Mucosa of rectum (tissue), 2 donors: ENCODE results near the gene IL18.
"Not testable (repeated sequence)": the region's sequence is repeated elsewhere in the genome, so short reads cannot be mapped to it uniquely, and the experiment has no call there.

Experiments
- H3K27ac ChIP-seq, 2 donors: one replicate each; pipeline ENCODE4 v1.7.0; 2013; ENCODE audit warnings: inconsistent platforms in 2 of 2, low read depth in 2 of 2, low read length in 2 of 2
- H3K27me3 ChIP-seq, 2 donors: one replicate each; pipeline ENCODE4 v1.7.0; 2013; ENCODE audit warnings: low read length in 2 of 2; ENCODE audit not compliant: control insufficient read depth in 2 of 2, insufficient read depth in 2 of 2
- H3K36me3 ChIP-seq, 2 donors: one replicate each; pipeline ENCODE4 v1.7.0; 2013; ENCODE audit warnings: low read length in 2 of 2; ENCODE audit not compliant: control insufficient read depth in 2 of 2, insufficient read depth in 2 of 2
- H3K4me1 ChIP-seq, 2 donors: one replicate each; pipeline ENCODE4 v1.7.0; 2013; ENCODE audit warnings: low read length in 2 of 2, mild to moderate bottlenecking in 1 of 2; ENCODE audit not compliant: control insufficient read depth in 2 of 2, insufficient read depth in 2 of 2
- H3K4me3 ChIP-seq, 2 donors: one replicate each; pipeline ENCODE4 v1.7.0; 2013; ENCODE audit warnings: low read length in 2 of 2
- H3K9ac ChIP-seq, 2 donors: one replicate each; pipeline ENCODE4 v1.7.0; 2013; ENCODE audit warnings: low read length in 2 of 2, low read depth in 1 of 2, mild to moderate bottlenecking in 1 of 2
- H3K9me3 ChIP-seq, 2 donors: one replicate each; pipeline ENCODE4 v1.7.0; 2013; ENCODE audit warnings: low read length in 2 of 2; ENCODE audit not compliant: control insufficient read depth in 2 of 2
- donor health status: healthy.
- donor health status: Normal muscosa, but diverticular disease.

Gene IL18

GRCh38 chr11:112195113-112195512, 31.2 kb upstream of the IL18 start:
- not testable (repeated sequence) for H3K36me3 ChIP-seq, H3K27me3 ChIP-seq, H3K4me1 ChIP-seq, H3K4me3 ChIP-seq, H3K9ac ChIP-seq, H3K9me3 ChIP-seq, H3K27ac ChIP-seq

DNA sequence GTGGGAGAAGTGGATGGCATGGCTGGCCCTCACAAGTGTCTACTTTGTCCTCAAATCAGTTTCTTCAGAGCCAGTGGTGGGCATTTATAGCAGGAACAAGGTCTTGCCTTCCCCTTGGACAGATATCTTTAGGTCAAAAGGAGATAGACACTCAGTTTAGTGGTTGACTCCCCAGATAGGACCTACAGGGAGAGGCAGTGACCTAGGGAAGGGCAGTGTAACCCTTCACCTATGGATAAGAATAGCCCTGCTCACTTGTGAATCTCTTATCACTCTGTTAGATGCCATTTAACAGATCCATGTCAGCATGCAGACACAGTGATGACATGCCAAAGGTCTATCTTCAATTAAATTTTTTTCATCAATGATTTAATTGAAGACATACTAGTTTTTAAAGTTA, 22.4 kb upstream of the IL18 start:
- H3K4me3 ChIP-seq = no peak overlapping the region
- H3K27me3 ChIP-seq = no peaks in the 10 kb centered on the region
- no peaks in the 10 kb centered on the region for H3K4me1 ChIP-seq
- H3K36me3 ChIP-seq = no peaks in the 10 kb centered on the region
- H3K9ac ChIP-seq = no peak overlapping the region
- no peak overlapping the region for H3K27ac ChIP-seq
- H3K9me3 ChIP-seq = no peaks in the 10 kb centered on the region

- Histone ChIP-seq H3K9ac (no peak overlapping the region), H3K4me3 (no peak overlapping the region), H3K27ac (no peak overlapping the region), H3K27me3 (no peaks in the 10 kb centered on the region), H3K36me3 (no peaks in the 10 kb centered on the region), H3K4me1 (no peaks in the 10 kb centered on the region), H3K9me3 (no peaks in the 10 kb centered on the region)
Observed at GRCh38 chr11:112185883-112186282, 22.0 kb upstream of the IL18 start.

DNA sequence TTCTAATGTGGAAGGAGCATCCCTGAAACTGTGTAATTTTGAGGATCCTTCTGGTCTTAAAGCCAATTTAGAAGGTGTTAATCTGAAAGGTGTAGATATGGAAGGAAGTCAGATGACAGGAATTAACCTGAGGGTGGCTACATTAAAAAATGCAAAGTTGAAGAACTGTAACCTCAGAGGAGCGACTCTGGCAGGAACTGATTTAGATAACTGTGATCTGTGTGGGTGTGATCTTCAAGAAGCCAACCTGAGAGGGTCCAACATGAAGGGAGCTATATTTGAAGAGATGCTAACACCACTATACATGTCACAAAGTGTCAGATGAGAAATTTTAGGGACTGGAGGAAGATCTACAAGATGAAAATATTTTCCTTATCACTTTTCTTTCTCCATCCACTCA, 19.0 kb upstream of the IL18 start:
- no peaks in the 10 kb centered on the region for H3K9me3 ChIP-seq
- H3K4me3 ChIP-seq = no peak overlapping the region
- no peaks in the 10 kb centered on the region for H3K27me3 ChIP-seq
- no peak overlapping the region for H3K27ac ChIP-seq
- H3K9ac ChIP-seq = no peak overlapping the region
- H3K36me3 ChIP-seq = no peaks in the 10 kb centered on the region
- no peaks in the 10 kb centered on the region for H3K4me1 ChIP-seq

DNA sequence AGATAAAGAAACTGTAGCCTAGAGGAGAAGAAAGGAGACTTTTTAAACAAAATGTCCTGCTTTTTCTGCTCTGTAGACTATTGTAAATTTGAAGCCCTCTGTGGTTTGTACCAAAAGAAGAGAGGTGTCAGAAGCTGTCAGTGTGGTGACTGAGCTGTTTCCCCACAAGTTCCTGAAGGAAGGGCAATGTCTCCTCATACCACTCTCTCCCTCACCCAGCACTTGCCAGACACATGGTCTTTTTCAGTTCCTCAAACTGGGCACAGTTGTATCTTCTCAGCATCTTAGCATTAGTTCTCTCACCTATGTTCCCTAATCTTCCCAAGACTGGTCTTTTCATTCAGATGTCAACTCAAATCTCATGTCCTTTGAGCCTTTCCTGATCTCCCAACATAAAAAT, 15.7 kb upstream of the IL18 start:
- no peak overlapping the region for H3K27ac ChIP-seq
- no peak overlapping the region for H3K9ac ChIP-seq
- peaks cover 0 to 3% of the 10 kb centered on the region in 2 donors for H3K27me3 ChIP-seq
- no peaks in the 10 kb centered on the region for H3K9me3 ChIP-seq
- peaks cover 6% of the 10 kb centered on the region in 2 donors for H3K4me1 ChIP-seq
- no peak overlapping the region for H3K4me3 ChIP-seq
- no peaks in the 10 kb centered on the region for H3K36me3 ChIP-seq

DNA sequence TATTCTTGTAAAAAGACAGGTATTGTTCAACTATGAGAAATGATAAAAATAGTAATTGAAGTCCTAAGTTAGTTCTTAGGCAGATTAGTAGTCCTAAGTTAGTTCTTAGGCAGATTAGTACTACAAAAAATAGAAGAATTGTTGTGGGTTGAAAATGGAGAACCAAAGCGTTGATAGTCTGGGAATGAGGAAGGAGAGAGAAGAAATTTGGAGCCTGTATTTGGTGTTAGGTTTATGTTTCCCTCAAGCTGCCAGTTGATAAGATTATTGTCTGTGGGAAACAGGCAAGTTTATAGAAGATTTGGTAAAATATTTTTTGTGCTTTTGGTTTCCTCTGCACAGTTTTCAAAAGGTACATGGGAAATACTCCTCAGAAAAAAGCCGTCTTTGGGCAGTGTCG, 15.0 kb upstream of the IL18 start:
- Histone ChIP-seq H3K9me3 (no peaks in the 10 kb centered on the region), H3K4me1 (peaks cover 6% of the 10 kb centered on the region in 2 donors), H3K27ac (no peak overlapping the region), H3K4me3 (no peak overlapping the region), H3K36me3 (no peaks in the 10 kb centered on the region), H3K9ac (no peak overlapping the region), H3K27me3 (peaks cover 0 to 3% of the 10 kb centered on the region in 2 donors)

GRCh38 chr11:112178428-112178827, 14.5 kb upstream of the IL18 start:
- no peak overlapping the region for H3K4me3 ChIP-seq
- H3K36me3 ChIP-seq = no peaks in the 10 kb centered on the region
- peaks cover 0 to 3% of the 10 kb centered on the region in 2 donors for H3K27me3 ChIP-seq
- no peak overlapping the region for H3K27ac ChIP-seq
- H3K9me3 ChIP-seq = no peaks in the 10 kb centered on the region
- H3K4me1 ChIP-seq = peaks cover 6% of the 10 kb centered on the region in 2 donors
- no peak overlapping the region for H3K9ac ChIP-seq

DNA sequence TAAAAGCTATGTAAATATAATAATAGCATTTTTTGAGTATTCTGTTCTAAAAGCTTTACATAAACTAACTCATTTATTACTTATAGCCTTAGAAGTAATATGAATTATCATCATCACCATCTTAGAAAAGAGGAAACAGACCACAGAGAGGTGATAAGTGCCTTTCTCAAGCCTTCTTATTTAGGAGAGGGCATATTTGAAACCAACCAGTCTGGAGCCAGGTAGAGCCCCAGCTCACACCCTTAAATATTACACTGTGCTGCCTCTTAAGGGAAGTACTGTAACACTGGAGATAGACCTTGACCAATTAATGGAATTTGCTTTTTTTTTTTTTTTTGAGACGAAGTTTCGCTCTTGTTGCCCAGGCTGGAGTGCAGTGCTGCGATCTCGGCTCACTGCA, 13.7 kb upstream of the IL18 start:
- Histone ChIP-seq H3K9ac (no peak overlapping the region), H3K9me3 (no peaks in the 10 kb centered on the region), H3K4me3 (no peak overlapping the region), H3K27ac (no peak overlapping the region), H3K27me3 (peaks cover 0 to 3% of the 10 kb centered on the region in 2 donors), H3K36me3 (no peaks in the 10 kb centered on the region), H3K4me1 (peaks cover 6% of the 10 kb centered on the region in 2 donors)

GRCh38 chr11:112176077-112176476, 12.2 kb upstream of the IL18 start:
- Histone ChIP-seq H3K4me3 (no peak overlapping the region), H3K27ac (no peak overlapping the region)

DNA sequence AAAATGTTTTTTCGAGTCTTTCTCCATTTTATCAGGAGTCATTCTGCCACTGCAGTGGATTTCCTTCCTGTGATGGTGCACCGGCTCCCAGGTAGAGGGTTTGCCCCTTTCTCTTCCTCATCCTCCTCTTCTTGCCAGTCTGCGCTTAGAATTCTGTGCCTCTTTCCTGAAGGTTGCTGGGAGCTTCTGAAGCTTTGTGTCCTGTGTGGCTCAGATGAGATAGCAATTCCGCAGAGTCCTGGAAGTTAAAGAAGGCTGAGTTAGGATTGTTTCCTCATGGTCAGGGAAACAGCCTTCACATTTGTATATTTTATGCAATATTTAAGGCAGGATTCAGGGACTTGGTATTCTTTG, 11.7 kb upstream of the IL18 start:
- H3K4me3 ChIP-seq = peak overlapping the region; percentile 53 to 63
- no peaks in the 10 kb centered on the region for H3K36me3 ChIP-seq
- no peak overlapping the region for H3K27ac ChIP-seq
- peaks cover 0 to 3% of the 10 kb centered on the region in 2 donors for H3K27me3 ChIP-seq
- H3K4me1 ChIP-seq = peaks cover 6% of the 10 kb centered on the region in 2 donors
- H3K9me3 ChIP-seq = no peaks in the 10 kb centered on the region
- no peak overlapping the region for H3K9ac ChIP-seq

More at GRCh38 chr11:112176077-112176476, 12.2 kb upstream of the IL18 start:
- Histone ChIP-seq H3K9me3 (no peaks in the 10 kb centered on the region), H3K36me3 (no peaks in the 10 kb centered on the region), H3K27me3 (peaks cover 0 to 3% of the 10 kb centered on the region in 2 donors), H3K9ac (no peak overlapping the region), H3K4me1 (peaks cover 6% of the 10 kb centered on the region in 2 donors)
